ENCODE data around the gene RCSD1. TPM values are rescaled to one million over a fixed set of nuclear protein-coding genes. Genes with fewer than 3 reads are reported as not detected.

Gene RCSD1
- total and polyA plus RNA-seq, 2 donors (not counting 3 experiments of a cell fraction or from before 2014, with no cell fraction given): 0.08 to 1.00 TPM

- BruUV-seq (replicated peaks): no TSS peak
Measured at GRCh38 chr1:167746013-167746672, 116.1 kb downstream of the RCSD1 start.

More at GRCh38 chr1:167746013-167746672, 116.1 kb downstream of the RCSD1 start:
- no peaks in the 10 kb centered on the region for H3K36me3 ChIP-seq (ENCODE audit: control insufficient read depth in 2 of 2, extremely low read depth in 1 of 2, insufficient read depth in 2 of 2, low read length in 2 of 2)
- H3K4me2 ChIP-seq (ENCODE audit: insufficient read depth, low read length): no peak overlapping the region
- no peak overlapping the region for H3K9ac ChIP-seq (replicated peaks; ENCODE audit: extremely low read depth, insufficient read depth, low read length)
- no peak overlapping the region for H2AFZ ChIP-seq (ENCODE audit: low read depth, low read length)
- TF ChIP-seq JUN (IDR thresholded peaks at IDR 0.05; ENCODE audit: borderline replicate concordance, insufficient read depth, insufficient read length, low read depth) (no peak), CTCF (IDR thresholded peaks at IDR 0.05; ENCODE audit: extremely low read depth in 1 of 2, insufficient read depth in 1 of 2, low read depth in 1 of 2, low read length in 2 of 2) (no peak), GATA2 (IDR thresholded peaks at IDR 0.05; ENCODE audit: insufficient read depth, insufficient read length, low read depth, low read length) (no peak)
- POLR2A ChIA-PET: no interaction called here
- FAIRE-seq (no peak), DNase-seq (ENCODE audit: low read depth, low spot score) (no peak)
- CTCF ChIA-PET: interaction anchor here (0.7 kb wide), 1 partner anchor 24 kb away, joined by 3 read pairs; the partner anchor contains the start of gene MPZL1
- H3K4me1 ChIP-seq (ENCODE audit: control insufficient read depth, extremely low read depth, insufficient read depth, low read length): no peaks in the 10 kb centered on the region
- no peaks in the 10 kb centered on the region for H4K20me1 ChIP-seq (replicated peaks; ENCODE audit: control insufficient read depth, extremely low read depth, insufficient read depth, low read length)
- H3K9me3 ChIP-seq (replicated peaks; ENCODE audit: control insufficient read depth, insufficient read depth, low read length): no peaks in the 10 kb centered on the region
- dilution Hi-C loops (cut with MboI; ENCODE audit: extremely low pct_ligation_motif_present, low sequenced_read_pairs) (no loop called here), intact Hi-C loops (cut with micrococcal nuclease) (no loop called here)
- no peak overlapping the region for H3K4me3 ChIP-seq (replicated peaks in 1 of 3; ENCODE audit: insufficient read depth in 1 of 3, low read depth in 1 of 3, low read length in 3 of 3)
- H3K79me2 ChIP-seq (ENCODE audit: control insufficient read depth, insufficient read depth, low read length): peaks cover 58% of the 10 kb centered on the region
- no peaks in the 10 kb centered on the region for H3K27me3 ChIP-seq (ENCODE audit: control insufficient read depth in 2 of 2, insufficient read depth in 2 of 2, low read length in 2 of 2)
- no peaks in the 10 kb centered on the region for H3K9me1 ChIP-seq (replicated peaks; ENCODE audit: control insufficient read depth, extremely low read depth, insufficient read depth, low read length)
- no peak overlapping the region for H3K27ac ChIP-seq (ENCODE audit: insufficient read depth, low read depth, low read length)
